Activated CD8-positive, alpha-beta memory T cell treated with anti-CD3 and anti-CD28 coated beads, Interleukin-2, amount 50 U/mL, for 24 hours (primary cell): Measurements from ENCODE around the gene LILRB2.
A peak's percentile ranks its signal among the peaks of the same experiment; 100 is the strongest.
"Not testable (repeated sequence)": the region's sequence is repeated elsewhere in the genome, so short reads cannot be mapped to it uniquely, and the experiment has no call there.

Experiments
- DNase-seq: peaks from one replicate; pipeline ENCODE4 v3.0.0-alpha.2; 2020; ENCODE audit errors: extremely low read depth

LILRB2 gene

DNA sequence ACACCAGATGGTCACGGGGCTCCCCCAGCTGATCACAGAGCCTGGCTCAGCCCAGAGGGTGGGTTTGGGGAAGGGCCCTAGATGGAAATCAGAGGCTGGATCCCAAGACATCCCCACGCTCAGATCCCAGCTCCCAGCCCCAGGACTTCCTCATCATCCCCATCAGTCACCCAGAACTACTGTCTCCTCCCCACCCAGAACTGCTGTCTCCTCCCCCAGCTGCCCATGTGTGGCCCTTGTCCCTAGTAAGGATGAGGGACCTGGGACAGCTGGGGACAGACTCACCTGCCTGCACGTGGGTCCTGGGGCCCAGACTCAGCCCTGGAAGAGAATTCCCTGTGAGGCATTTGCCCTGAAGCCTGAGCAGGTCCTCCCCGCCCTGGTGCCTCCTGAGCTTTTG lies 38.7 kb downstream of the LILRB2 start:
- not testable (repeated sequence) for DNase-seq

DNA sequence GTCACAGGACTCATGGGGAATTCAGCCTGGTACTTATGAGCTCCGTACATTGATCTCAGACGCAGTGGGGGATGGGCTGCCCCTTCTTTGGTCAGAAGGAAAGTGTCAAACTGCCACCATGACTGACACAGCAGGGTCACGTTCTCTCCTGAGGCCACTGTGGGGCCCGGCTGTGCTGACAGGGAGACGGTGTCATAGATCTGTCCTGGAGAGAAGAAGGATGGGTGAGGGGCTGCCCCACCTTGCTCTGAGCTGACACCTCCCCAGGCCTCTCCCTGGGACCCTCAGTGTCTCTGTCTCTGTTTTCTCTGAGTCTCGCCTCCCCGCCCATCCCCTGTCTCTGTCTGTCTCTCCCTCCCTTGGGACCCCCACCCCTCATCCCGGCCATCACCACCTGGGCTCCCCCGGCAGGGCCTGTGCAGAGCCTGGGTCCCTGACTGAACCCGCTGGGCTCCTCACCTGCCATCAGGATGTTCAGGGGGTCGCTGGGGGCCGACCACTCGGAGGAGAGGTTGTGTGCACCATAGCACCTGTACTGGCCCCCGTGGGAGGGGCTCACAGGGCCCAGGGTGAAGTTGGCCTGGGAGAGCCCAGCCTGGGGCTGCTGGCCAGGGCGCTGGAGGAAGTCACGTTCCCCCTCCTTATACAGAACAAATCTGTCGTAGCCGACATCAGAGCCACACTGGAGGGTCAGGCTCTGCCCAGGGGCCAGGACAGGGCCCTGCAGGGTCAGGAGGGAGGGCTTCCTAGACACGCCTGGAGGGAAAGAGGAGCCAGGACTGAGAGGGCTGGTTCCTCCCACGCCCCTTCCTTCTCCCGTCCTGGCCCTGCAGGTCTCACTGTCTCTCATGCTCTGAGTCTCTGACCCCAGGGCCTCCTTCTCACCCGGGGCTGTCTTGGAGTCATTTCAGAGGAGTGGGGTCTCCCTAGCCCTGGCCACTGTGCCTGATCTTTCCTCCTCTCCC lies 40.3 kb downstream of the LILRB2 start:
- not testable (repeated sequence) for DNase-seq

DNA sequence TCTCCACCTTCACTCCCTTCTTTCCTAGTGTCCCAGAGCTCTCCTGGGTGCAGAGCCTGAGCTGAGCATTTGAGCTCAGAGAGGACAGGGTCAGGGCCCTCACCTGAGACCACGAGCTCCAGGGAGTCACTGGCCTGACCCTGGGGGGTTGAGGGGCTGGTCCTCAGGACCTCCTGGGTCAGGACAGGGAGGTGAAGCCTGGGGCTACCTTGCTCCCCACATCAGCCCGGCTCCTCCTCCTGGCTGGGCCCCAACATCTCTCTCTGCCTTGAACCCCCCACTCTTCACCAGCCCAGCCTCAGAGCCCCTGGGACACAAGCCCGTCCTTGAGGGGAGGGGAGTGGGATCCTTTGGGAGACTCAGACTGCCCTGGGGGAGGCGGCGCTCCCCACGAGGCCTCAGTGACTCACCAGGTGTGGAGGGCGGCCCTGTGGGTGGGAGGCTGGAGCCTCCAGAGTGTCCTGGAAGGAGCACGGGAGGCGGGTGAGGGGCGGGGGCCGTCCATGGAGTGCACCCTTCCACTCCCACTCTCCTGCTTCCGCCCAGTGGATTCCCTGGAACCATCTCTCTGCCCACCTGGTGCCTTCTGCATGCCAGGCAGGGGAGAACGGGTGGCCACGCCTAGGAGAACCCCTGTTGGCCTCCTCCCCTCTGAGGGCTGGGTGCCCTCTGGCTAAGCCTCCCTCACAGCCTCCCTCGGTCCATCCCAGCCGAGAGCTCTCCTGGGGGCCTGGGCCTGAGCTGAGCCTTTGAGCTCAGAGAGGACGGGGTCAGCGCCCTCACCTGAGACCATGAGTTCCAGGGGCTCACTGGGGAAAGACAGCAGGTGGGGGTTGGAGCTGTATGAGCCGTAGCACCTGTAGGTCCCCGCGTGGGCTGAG lies 41.2 kb downstream of the LILRB2 start:
- DNase-seq, result not testable (repeated sequence)

DNA sequence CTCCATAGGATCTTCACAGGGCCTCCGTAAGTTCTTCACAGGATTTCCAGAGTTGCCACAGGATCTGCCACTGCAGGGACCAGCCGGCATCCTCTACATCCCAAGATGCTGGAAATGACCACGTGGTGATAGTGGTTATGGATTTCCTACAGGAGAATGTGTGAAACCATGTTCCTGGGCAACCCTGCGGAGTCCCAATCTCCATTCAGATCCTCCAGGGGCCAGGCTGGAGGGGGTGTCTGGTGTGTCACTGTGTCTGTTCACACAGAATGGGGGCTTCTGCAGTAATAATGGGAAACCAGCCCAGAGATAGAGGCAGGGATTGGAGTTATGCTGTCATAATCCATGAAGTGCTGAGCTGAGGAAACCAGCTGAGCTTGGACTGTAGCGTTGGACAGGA lies 47.0 kb downstream of the LILRB2 start:
- no peak for DNase-seq

DNA sequence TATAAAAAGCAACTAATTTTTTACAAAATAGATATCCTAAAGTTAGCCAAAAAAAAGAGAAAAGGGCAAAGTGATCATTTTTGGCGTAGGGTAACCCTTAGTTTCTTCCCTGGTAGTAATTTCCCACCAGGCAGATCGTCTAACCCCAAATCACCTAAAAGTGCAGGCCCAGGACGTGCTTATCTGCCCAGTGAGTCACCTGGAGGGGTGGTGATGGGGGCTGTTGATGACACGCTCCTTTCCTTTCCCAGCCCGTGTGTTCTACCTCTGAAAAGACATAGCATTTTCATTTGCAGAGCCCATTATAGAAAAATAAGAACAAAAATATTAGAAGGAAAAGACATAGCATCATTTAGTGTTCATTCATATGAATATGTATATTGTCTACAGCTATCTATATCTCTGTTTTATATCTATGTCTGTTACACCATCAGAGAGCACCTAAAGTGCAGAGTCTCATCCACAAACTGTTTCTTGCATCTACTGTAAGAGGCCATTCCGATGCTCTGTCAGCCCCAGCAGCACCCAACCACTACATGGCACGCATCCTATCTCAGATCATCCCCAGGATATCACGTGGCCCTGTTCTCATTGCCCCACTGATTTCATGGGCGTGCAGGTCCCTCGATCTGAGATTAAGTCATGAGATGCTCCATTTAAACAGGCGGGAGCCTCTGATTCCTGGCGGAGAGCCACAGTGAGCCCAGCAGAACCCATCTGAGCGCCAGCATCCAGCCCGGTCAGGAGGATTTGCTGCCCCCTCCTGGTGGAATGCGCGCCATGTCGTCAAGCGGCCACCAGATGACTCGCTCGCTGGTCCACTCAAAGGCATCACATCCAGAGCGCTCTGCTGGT lies 49.6 kb downstream of the LILRB2 start:
- DNase-seq, result peak; percentile 68

DNA sequence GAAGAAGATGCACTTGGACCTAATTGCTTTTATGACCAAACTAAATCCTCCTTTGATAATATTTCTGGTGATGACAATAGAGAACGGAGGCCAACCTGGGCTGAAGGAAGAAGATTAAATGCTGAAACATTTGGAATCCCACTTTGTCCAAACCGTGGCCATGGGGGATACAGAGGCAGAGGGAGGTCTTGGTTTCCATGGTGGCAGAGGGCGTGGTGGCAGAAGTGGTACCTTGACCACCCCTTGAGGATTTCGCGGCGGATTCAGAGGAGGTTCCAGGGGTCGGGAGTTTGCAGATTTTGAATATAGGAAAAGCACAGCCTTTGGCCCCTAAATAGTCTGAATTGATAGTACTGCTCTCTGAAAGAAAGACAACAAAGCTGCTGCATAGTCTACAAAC lies 50.9 kb downstream of the LILRB2 start:
- DNase-seq, result no peak

DNA sequence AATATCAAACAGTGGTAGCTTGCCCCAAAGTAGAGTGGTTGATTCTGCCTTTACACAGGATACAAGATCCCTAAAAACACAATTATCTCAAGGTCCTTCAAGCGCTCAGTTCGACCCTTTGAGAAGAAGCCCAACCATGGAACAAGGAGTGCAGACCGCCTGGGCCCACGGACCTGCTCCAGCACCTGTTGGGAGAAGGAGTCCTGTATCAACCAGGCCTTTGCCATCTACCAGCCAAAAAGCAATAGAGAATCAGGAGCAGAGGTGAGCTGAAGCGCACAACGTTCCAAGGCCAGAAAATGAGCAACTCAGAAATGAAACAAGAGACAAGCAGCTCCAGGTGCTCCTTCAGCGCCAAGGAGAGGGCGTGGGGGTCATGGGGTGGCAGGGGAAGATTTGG lies 51.8 kb downstream of the LILRB2 start:
- DNase-seq, result no peak

DNA sequence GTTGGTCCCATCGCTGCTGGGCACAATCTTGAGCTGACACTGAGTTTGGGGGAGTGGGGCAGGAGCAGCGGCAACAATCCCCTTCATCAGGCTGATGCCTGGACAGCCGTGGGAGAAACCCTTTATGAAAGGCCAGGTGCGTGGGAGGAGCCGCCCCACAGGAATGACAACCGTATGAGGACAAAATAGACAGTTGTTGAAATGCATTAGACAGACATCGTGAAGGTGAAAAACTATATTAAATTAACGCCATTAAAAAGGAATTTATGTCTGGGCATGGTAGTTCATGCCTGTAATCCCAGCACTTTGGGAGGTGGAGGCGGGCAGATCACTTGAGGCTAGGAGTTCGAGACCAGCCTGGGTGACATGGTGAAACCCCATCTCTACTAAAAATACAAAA lies 56.3 kb downstream of the LILRB2 start:
- DNase-seq, result not testable (repeated sequence)

DNA sequence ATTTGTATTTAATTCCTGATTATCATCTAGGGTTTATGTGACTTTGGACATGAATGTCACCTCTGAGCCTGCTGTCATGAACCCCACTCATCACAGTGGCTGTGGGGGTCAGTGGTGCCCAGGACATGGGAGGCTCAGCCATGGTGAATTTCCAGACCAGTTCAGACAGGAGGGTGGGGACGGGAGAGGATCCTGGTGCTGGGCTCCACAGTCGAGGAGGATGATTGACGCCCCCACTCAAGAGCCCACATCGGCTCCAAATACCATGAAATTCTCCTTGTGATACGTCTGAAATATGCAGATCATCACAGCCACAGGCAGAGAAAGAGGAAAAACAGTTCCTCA lies 57.0 kb downstream of the LILRB2 start:
- DNase-seq, result not testable (repeated sequence)
